GM19193 (cell line): ENCODE results near the gene MAPK8.

ENCODE experiments used
- POLR2A ChIP-seq: IDR thresholded peaks from 4 replicates; pipeline ENCODE4 v1.6.1; 2011; ENCODE audit not compliant: insufficient read depth, insufficient read length; ENCODE audit errors: extremely low read depth

The MAPK8 gene

DNA sequence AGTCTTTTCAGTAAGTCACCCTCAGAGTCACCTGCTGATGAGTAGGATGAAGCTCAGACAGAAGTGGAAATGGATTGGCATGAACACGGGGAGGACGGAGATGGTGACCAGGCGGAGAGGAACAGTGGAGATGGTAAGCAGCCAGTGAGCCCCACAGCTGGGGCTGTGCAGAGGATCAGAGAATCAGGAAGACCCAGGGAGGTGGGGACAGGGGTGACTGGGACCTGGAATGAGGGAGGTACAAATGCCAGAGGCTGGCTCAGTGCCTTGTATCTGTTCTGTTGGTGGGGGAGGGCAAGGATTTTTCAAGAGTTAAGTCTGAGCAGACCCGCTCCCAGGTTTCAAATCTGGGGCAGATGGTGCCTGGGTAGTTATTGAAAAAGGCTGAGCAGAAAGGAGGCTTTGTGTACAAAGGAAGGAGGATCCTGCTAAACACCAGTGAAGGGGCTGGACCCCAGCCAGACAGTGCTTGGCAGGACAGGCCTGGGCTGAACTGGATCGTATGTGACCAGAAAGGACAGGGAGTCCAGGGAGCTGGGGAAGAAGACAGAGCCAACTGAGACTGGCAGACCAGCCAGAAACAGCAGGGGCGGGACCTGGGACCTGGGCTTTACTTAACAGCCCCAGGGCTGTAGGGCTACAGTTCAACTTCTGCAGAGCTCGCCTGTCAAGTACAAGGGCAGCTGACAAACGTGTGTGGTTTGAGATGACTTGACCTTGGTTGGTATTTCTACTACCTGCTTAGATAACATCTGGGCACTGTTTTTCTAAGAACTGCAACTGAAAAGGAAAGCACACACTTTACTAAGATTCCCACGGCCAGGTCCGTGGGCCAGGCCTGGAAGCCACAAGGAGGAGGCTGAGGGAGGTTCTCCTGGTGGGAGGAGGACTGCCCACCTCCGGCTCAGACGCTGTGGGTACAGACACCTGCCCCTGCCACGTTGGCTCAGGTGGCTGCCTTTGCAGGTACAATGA is 18.8 kb upstream of the MAPK8 start:
- TF ChIP-seq POLR2A: no peak

DNA sequence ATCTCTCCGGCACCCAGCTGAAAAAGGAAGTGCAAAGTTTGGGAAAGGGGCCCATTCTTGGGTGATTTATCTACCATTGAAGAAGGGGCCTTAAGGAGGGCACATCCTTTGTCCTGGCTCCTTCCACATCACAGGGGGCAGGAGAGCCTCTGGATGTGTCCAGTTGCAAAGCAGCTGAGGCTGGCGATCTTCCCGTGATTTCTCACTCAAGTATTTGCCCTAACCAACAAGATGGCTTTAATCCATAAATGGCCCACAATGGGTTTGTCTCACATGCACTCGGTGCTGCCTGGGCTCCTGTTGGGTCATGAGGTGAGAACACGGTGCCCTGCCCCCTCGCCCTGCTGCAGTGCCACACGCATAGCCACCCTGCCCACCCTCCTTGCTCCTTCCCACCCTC is 17.8 kb upstream of the MAPK8 start:
- no peak for TF ChIP-seq POLR2A

DNA sequence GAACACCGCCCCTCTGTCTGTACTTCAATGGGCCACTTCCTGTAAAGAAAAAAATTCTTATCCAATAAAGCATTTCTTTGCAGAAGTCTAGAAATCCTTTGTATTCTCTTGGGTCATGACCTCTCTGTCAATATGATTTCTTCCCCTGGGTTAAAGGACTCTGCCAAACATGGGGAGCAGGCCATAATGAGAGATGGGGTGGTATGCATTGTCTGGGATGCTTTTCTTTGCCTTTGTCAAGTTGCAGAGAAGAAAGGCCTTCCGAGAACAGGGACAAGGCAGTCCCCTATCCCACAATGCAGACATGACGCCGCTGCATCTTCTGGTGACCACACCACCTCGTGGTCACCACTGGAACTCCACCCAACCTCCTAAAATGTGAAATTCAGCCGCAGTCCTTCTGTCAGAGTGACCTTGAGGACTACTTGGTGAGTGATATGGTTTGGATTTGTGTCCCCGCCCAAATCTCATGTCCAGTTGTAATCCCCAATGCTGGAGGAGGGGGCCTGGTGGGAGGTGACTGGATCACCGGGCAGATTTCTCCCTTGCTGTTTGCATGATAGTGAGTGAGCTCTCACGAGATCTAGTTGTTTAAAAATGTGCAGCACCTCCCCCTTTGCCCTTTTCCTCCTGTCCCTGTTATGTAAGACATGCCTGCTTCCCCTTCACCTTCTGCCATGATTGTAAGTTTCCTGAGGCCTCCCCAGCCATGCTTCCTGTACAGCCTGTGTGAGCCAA is 16.8 kb upstream of the MAPK8 start:
- no peak for TF ChIP-seq POLR2A

DNA sequence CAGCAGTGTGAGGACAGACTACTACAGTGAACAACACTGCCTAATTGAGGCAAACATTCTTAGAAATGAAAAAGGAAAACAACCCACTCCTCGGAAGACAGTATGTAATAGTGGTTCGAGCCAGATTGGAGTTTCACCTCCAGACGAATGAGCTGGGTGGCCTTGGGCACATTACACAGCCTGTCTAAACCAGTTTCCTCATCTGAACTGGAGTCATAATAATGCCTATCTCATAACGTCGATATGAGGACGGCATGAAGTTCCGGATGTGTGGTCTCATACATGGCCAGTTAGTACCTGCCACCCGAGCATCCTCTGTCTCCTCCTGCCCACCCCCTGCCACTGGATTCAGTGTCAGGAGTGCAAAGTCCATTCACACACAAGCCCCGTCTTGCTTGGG is 16.2 kb upstream of the MAPK8 start:
- no peak for TF ChIP-seq POLR2A

DNA sequence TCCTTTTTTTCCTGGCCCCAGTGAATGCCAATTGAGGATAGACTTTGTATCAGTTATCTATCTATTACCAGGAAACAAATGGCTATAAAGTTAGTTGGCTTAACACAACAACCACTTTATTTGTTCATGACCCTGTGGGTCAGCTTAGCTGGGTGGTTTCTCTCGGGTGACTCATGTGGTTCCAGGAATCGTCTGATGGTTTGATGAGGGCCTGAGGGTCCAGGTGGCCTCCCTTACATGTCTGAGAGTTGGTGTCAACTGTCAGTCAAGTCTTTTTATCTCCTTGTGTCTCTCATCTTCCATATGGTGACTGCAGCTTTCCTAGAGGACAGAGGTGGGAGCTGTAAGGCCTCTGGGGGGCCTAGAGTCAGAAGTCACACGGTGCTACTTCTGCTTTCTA is 15.3 kb upstream of the MAPK8 start:
- no peak for TF ChIP-seq POLR2A

DNA sequence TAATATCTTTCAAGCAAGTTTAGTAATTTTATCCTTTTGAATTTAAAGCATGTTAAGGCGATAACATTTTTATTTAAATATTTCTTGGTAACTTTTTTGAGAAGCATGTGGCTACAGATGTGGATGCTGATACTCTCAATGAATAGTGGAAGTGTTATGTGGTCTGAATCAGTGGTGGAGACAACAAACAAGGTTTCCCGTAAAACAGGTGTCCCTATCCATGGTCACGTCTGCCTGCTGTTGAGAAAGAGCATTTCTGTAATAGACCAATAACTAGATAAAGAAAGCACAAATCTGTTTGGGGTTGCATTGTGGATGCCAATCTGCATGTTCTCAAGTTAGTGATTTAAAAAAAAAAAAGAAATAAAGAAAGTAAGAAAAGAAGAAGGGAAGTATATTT is 13.9 kb upstream of the MAPK8 start:
- TF ChIP-seq POLR2A: no peak

DNA sequence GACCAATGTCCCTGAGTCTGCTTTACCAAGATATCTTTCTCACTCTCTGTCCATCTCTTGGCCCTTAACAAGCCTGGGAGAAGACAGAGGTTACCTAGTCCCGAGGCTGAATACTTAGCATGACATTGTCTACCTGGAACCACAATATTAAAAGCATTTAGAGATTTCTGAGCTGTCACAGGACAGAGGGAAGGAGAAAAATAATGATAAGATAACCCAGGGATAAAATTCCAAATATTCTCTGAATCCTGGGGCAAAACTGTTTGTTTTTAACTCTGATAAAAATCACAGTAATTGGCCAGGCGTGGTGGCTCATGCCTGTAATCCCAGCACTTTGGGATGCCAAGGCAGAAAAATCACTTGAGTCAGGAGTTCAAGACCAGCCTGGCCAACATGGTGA is 12.0 kb upstream of the MAPK8 start:
- TF ChIP-seq POLR2A: no peak

DNA sequence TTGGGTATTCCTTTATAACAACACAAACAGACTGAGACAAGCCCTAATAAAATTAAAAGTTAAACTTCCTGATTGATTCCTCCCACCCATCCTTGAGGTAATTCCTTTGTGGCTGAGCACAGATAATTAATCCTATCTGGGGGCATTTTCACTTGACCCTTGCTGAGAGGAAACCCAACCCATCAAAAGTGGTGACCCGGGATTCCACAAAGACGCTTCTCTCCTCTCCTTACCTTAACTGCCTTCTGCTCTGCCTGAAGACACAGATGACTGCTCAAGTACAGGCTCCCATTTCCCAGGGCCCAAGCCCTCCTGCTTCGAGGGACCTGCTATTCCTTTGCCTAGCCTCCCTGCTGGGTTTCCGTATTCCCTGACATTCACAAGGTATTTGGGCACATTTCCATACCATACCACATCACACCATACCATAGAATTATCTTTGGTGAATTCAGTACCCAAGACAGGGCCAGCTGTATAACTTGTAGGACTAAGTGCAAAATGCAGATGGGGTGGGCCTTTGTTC is 9.8 kb upstream of the MAPK8 start:
- no peak for TF ChIP-seq POLR2A

DNA sequence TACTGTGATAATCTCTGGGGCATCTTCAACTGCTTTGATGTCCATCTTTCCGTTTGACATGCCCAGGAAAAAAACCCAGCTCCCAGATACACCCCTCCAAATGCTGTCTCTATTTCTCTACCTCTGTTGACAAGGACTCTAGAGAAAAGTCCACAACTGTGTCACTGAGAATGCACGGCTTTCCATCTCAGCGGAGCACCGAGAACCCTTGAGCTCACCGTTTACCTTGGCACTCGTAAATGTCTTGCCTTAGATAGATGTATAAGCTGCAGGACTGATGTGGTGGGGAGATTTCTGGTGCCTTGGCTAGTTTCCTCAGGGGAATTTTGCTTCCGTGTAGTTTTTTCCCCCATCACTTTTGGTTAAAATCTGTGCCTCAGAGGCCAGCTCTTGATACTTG is 7.4 kb upstream of the MAPK8 start:
- no peak for TF ChIP-seq POLR2A

DNA sequence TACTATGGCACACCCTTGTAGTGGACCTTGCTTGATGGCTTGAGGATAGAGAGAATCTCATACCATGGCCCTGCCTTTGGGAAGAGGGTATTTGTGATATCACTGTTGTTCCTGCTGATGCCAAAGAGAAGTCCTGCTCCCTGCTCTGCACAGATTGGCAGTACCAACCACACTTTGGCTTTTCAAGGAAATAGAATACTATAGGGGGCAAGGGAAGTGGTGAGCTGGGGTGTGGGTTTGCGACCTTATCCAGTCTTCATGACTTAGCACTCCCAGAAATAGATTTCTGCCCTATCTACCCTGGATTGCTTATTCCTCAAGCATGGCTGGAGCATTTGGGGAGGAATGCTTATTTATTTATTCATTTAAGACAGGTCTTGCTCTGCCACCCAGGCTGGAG is 6.8 kb upstream of the MAPK8 start:
- no peak for TF ChIP-seq POLR2A

DNA sequence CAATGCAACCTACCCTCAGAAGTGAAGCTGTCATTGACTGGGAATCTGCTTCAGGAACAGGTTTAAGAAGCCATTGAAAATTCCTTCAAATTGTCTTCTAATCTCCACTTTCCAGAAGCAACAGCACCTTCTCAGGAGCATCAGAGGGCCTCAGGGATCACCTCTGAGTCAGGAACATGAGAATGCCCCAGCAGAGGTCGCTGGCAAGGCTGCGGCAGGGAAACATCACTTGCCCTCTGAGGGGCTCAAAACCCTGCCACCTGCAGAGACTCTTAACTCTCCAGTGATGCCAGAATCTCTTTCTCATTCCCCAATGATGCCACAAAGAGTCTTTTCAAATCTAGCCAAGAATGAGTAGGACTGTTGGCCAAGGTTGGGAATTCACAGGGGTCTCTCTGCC is 5.9 kb upstream of the MAPK8 start:
- TF ChIP-seq POLR2A: no peak

DNA sequence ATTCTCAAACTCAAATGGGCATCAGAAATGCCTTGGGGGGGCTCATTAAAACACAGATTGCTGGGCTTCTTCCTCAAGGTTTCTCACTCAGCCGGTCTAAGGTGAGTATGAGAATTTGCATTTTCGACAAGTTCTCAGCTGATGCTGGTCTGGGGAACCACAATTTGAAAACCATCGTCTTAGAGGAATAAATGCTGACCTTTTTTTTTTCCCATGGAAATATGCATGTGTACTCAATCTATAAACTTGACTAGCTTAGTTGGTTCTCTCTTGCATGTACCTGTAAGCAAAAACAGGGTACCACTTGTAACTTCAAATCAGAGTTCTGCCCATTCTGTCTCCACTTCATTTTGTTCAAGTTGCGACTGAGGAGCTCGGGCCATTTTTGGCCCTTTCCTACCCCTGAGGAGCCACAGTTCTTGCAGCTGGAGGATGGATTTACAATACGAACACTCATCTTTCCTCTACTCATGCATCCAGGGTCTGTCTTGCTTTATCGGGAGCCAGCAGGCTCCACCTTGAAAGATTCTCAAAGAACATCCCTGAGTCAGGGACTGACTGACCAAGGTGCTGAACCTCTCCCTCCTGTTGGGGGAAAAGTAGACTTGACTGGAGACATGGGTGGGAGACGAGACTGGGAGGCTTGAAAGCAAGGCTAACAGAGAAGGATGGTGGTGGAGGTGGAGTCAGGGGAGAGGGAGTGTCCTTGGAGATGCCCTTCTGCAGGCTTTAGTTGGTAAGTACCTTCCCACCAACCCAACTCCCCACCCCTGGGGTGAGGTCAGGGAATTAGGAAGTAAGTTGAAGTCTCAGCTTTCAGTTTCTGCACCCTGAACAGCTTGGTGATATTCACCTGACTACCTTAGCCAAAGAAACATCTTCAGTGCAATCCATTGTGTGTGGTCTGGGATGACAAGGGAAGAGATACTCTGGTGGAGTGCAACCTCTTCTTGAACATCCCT is 3.7 kb upstream of the MAPK8 start:
- TF ChIP-seq POLR2A: no peak

DNA sequence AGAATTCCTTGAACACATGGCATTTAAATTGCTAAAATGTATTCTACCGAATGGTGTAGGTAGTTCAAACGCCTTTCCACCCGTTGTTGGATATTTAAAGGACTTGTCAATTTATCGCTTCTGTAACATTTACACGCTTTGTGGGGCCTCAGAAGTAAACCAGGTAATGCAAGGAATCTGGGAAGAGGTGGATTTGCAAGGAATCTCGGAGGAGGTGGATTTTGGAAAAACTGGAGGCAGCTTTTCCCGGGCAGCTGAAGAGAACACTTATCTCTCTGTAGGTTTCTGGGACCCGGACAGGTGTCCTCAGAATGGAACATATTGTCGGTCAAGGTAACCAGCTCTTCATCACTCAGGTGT is 592 bp upstream of the MAPK8 start:
- no peak for TF ChIP-seq POLR2A

DNA sequence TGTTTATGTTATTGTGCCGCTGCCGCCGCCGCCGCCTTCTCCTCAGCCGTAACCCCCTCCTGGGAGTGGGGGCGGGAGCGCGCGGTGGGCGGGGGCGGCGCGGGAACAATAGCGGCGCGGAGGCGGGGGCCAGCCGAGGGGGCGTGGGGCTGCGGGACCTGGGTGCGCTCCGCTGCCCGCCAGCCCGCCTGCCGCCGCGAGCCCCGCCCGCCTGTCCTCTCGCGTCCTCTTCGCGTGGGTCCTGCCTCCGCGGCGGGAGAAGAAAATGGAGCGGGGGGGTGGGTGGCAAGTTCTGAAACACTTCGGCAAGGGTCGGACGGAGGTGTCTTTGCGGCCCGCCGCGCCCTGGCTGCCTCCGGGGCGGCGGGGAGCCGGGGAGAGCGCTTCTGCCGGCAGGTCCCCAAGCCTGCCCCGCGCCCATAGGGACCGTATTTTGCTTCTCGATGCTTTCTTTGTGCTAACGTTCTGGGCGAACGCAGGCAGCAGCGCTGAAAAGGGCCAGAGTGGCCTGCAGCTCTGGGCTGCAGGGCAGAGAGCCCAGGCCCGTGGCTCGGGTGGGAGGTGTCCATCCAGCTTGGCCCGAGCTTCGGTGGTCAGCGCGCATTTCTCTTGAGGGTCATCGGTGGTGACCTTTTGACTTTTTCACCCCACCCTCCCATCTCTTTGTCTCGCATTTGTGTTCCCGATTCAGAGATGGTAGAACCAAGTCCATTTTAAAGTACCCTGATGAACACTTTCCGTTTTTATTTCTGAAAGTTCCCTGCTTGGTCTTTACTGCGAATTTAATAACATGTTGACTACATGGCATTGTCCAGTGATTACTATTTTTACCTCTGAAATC is 613 bp downstream of the MAPK8 start:
- TF ChIP-seq POLR2A: no peak
